ENCODE results near the gene TMEM43.

The TMEM43 gene

DNA sequence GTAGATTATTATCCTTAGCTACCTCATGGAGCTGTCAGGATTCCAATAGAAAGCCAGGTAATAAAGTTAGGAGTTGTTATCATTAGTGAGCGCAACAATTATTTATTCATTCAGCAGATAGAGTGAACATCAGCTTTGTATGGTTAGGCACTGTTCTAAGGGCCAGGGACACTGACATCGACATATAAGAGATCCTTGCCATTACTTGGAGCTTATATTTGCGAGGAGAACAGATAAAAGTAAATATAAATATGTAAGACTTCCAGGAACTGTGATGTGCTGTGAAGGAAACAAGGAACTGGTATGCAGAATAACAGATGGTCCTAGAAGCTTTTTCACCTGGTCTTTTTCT lies 54.2 kb downstream of the TMEM43 start:
- H3K4me3 ChIP-seq (ENCODE audit: low read length) = peak overlapping the region; percentile 88
- TF ChIP-seq, protein P1, sequence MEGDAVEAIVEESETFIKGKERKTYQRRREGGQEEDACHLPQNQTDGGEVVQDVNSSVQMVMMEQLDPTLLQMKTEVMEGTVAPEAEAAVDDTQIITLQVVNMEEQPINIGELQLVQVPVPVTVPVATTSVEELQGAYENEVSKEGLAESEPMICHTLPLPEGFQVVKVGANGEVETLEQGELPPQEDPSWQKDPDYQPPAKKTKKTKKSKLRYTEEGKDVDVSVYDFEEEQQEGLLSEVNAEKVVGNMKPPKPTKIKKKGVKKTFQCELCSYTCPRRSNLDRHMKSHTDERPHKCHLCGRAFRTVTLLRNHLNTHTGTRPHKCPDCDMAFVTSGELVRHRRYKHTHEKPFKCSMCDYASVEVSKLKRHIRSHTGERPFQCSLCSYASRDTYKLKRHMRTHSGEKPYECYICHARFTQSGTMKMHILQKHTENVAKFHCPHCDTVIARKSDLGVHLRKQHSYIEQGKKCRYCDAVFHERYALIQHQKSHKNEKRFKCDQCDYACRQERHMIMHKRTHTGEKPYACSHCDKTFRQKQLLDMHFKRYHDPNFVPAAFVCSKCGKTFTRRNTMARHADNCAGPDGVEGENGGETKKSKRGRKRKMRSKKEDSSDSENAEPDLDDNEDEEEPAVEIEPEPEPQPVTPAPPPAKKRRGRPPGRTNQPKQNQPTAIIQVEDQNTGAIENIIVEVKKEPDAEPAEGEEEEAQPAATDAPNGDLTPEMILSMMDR (conservative IDR thresholded peaks at IDR 0.05; ENCODE audit: low read depth, low read length) = no peak
- no peak for DNase-seq (ENCODE audit: low read depth)

DNA sequence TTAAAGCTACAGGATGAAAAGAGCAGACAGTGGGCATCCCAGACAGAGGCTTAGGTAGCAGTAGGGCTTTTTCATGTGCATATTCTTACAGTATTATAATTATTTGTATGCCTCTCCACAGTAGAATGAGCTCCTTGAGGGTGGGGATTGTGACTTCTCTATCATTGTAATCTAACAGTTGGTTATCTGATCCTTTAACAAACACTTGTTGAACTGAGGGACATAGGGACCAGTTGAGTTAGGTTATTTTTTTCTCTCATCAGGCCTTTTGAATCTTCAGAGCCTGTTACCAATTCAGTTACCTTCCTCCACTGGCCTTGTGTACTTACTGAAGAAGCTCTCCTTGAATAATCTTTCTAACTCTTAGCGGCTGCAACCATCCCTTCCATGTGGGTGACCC lies 54.9 kb downstream of the TMEM43 start:
- no peak overlapping the region for H3K4me3 ChIP-seq (ENCODE audit: low read length)
- DNase-seq (ENCODE audit: low read depth) = no peak
- TF ChIP-seq, protein P1 (conservative IDR thresholded peaks at IDR 0.05; ENCODE audit: low read depth, low read length) = no peak

DNA sequence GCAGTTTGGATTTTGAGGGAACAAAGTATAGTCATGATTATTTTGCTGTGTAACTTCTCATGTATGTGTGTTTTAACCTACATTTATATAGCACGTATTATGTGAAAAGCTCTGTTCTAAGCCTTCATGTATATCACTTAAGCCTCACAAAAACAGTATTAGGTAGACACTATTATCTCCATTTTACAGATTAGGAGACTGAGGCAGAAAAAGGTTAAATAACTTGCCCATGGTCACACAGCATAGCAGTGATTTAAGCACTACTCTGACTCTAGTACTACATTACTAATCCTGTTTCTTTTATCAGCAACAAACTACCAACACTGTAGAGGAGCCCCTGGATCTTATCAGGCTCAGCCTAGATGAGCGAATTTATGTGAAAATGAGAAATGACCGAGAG lies 56.4 kb downstream of the TMEM43 start:
- DNase-seq (ENCODE audit: low read depth) = no peak
- TF ChIP-seq, protein P1 (conservative IDR thresholded peaks at IDR 0.05; ENCODE audit: low read depth, low read length) = no peak
- H3K4me3 ChIP-seq (ENCODE audit: low read length) = no peak overlapping the region

GRCh38 chr3:14183015-14183577 lies 58.2 kb downstream of the TMEM43 start:
- TF ChIP-seq, protein P1 (conservative IDR thresholded peaks at IDR 0.05; ENCODE audit: low read depth, low read length) = no peak
- H3K4me3 ChIP-seq (ENCODE audit: low read length) = no peak overlapping the region
- no peak for DNase-seq (ENCODE audit: low read depth)

GRCh38 chr3:14186854-14187458 lies 62.1 kb downstream of the TMEM43 start:
- DNase-seq (ENCODE audit: low read depth) = no peak
- TF ChIP-seq, protein P1 (conservative IDR thresholded peaks at IDR 0.05; ENCODE audit: low read depth, low read length) = no peak
- no peak overlapping the region for H3K4me3 ChIP-seq (ENCODE audit: low read length)

GRCh38 chr3:14188041-14188754 lies 63.3 kb downstream of the TMEM43 start:
- H3K4me3 ChIP-seq (ENCODE audit: low read length) = no peak overlapping the region
- no peak for DNase-seq (ENCODE audit: low read depth)
- TF ChIP-seq, protein P1 (conservative IDR thresholded peaks at IDR 0.05; ENCODE audit: low read depth, low read length) = no peak

Data from retinal pigment epithelial cell (primary cell).